AG08396 (cell line): ENCODE results near the gene C14orf180.

Experiments
- DNase-seq: peaks from one replicate; pipeline ENCODE4 v3.0.0; 2012; ENCODE audit warnings: low spot score, mixed read lengths

C14orf180 gene

DNA sequence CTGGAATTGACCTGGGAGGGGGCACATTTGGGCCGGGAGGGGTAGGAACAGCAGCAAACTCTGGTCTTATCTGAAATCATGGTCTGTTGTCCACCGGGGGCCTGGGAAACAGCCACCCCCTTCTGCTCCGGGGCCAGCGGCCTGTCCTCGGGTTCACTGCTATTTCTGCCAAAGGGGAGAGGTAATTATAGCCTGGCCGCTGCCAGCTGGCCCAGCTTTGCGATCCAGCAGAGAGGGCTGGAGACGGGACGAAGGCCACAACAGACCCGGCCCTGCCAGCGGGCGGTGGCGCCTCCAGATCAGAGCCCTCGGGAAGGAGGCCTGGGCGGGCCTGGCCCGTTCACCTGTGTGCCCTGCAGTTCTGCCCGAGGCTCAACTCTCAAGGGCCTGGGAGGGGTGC lies at the start of gene C14orf180:
C14orf180 (plus strand) TSS at position 258 of the 400 bp plus-strand sequence. CDS start 6,667 bp downstream, outside the sequence.
- no peak for DNase-seq

DNA sequence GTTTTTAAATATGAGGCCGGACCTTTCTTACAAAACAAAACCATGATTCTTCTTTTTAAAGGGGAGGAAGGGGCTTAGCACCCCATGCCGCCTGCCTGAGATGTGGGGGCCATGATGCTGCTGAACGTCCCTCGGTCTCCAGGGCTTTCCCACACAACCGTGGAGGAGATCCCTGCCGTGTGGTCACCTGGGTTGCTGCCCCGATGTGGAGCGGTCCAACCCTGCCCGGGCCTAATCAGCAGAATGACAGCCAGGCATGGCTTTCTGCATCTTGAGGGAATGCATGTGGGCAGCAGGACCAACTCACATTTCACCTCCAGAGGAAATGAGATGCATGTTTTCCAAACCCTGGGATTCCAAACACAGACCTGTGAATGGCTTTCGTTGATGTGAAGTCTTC lies 48.9 kb upstream of the C14orf180 start:
- DNase-seq = no peak

DNA sequence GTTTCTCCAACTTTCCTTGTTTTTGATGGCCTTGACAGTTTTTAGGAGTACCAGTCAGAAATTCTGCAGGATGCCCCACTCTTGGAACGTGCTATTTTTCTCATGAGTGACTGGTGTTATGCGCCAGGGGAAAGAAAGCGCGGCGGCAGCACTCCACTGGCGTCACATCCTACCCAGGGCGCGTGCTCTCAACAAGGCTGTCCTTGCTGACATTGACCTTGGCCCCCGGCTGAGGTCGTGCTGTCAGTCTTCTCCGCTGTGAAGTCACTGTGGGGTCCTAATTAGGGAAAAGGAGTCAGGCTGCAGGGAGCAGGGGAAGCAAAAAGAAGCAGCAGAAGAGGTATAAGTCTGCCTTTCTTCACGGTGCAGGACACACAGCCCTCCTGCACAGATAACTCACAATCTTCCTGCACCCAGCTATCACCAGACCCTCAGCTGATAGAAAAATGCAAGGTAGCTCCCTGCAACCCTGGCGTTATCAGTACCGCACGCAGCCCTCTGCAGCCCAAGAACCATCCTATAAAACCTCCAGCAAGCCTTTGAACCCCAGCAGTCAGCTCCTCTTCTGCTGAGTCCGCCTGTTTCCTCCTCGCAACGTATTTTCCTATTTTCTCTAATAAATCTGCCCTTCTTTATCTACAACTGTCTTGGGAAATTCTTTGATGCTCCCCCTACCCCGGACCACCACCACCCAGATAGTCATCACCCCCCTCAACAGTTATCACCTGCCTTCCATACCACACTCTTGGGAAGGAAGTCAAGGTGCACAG lies 48.0 kb upstream of the C14orf180 start:
- DNase-seq = no peak

DNA sequence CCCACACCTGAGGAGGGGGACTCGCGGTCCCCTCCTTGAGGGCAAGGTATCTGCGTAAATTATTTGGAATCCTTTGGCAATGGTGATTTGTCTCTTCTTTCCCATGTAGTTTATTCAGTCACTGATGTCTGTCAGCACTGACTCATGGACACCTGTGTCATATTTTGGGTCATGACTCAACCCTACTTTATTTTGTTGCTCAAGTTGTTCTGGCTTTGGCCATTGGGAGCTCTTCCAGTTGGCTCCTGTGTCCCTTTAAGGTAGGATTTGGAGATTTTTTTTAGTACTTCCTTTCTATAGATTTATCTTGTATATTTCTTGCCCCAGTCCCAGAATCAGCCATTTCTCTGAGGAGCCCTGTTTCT lies 47.4 kb upstream of the C14orf180 start:
- DNase-seq = no peak

DNA sequence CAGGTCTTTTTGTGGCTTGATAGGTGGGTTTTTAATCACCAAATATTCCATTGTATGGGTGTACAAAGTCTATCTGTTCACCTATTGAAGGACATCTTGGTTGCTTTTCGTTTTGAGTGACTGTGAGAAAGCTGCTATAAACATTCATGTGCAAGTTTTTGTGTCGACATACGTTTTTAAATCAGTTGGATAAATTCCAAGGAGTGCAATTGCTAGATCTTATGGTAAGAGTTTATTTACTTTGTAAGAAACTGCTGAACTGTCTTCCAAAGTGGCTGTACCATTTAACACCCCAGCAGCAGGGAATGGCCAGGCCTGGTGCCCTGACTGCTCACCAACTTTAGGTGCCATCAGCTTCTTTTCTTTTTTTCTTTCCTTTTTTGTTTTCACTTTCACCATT lies 45.5 kb upstream of the C14orf180 start:
- no peak for DNase-seq

DNA sequence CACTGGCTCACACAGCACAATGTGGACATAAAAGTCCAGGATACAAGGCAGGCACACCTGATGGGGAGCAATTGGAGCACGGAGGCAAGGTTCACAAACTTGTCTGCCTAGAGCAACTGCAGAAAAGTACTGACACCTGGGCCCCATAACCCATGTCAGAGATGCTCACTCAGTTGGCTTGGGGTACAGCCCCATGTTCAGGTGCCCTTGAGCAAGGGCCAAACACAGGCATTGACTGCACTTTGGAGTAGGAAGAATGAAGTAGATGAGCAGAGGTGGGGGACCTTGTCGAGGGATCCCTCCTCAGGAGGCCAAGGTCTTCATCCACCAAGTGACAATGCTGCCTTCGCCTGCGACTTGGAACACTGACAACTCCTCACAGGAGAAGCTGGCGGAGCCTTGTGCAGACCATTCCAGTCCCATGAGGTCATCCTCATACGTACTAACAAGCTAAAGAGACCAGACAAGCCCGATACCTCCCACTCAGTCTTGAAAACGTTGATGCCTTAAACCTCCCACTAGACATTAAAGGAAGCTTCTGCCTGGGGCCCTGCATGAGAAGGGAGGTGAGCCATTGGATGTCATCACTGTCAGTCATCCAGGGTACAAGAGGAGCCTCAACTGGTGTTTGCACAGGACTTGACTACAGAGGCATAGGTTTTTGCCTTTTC lies 42.5 kb upstream of the C14orf180 start:
- peak; percentile 46 for DNase-seq

GRCh38 chr14:104537613-104537988 lies 42.0 kb upstream of the C14orf180 start:
- DNase-seq = no peak

GRCh38 chr14:104541905-104542465 lies 37.6 kb upstream of the C14orf180 start:
- no peak for DNase-seq

DNA sequence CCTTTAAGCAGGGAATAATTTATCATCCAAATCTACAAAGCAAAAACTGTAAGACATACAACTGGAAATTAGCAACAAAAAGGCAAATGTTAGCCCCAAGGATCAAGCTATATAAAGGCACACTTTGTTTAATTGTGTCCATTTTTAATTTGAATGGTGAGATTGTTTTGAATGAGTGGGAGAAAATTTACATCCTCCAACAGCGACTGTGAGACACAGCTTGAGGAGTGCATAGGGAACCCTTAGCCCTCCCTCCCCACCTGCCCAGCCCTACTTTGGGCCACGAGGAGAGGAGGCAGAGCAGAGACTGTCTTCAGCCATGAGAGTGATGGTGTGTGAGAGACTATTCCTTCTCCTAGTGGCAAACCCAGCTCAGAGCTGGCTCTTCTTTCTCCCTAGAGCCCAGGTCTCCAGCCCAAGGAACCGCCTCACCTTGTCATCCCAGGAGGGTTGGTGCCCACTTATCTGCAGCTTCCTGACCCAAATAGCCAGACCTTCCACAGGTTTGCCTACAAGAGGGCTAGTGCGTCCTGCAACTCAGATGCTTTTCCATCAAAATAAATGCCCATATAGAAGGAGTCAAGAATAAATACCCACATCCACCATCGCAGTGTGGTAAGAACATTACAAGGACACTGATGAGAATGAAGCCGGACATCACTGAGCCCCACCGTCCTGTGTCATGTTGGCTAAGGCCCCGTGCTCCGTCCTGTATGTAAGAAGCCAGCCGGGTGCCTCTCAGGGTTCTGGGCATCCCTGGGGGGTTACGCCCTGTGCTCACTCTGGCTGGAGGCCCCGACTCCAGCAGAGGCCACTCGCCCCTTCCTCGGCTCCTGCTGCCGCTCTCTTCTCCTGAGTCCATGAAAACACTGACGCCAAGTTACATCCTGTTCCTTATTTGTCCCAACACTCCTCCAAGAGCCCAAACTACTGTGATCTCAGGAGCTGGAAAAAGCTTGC lies 36.4 kb upstream of the C14orf180 start:
- no peak for DNase-seq

DNA sequence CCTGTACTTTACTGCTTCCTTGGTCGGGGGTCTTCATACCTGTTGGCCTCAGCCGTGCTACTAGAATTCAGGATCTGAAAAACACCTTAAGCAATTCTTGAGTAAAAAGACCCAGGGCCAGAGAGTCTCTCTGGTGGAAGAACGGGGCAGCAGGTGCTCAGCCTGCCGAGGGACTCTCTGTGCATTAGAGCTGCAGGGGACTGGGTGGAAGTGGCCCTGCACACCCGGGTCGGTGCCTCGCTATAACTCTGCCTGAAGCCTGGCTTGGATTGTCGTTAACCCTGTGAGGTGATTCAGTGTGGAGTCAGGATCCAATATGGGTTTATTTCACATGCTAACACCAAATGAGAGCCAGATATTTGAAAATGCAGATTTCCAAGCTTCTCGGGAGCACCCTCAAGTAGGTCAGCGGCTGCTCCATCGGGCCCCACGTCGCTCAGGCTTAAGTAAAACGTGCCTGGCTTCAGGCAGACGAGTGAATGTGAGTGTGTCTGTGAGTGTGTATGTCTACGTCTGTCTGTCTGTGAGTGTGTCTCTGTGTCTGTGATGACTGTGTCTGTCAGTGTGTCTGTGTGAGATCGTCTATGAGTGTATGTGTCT lies 35.1 kb upstream of the C14orf180 start:
- DNase-seq = no peak

GRCh38 chr14:104545151-104545941 lies 34.2 kb upstream of the C14orf180 start:
- no peak for DNase-seq

GRCh38 chr14:104545942-104546501 lies 33.5 kb upstream of the C14orf180 start:
- DNase-seq = no peak

GRCh38 chr14:104546591-104547309 lies 32.8 kb upstream of the C14orf180 start:
- no peak for DNase-seq

DNA sequence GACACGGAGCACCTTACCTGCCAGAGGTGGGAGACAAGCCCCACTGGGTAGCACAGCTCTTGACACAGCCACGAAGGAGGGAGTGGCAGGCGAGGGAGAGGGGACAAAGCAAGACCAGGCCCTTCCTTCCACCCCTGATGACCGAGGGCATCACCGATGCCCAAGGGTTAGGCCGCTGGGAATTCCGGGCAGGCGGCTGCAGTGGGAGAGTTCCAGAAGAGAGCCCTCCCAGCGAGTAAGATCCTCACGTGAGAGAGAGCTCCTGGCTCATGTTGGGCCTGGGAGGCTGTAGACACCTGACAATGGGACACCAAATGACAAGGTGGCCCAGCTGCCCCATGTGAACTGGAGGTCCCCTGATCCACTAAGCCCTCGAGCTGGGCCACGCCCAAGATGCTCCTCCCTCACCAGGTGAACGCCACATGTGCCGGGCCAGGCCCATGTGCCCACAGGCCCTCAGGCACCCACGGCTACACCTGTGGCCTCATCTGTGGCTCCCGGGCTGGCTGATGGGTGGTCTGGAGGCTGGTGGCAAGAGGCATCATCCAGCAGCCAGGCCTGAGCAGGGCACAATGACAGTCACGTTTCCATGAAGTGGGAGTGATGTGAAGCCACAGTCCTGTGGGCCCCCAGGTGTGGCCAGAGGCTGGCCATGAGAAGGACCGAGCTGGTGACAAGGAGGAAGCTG lies 32.1 kb upstream of the C14orf180 start:
- no peak for DNase-seq

DNA sequence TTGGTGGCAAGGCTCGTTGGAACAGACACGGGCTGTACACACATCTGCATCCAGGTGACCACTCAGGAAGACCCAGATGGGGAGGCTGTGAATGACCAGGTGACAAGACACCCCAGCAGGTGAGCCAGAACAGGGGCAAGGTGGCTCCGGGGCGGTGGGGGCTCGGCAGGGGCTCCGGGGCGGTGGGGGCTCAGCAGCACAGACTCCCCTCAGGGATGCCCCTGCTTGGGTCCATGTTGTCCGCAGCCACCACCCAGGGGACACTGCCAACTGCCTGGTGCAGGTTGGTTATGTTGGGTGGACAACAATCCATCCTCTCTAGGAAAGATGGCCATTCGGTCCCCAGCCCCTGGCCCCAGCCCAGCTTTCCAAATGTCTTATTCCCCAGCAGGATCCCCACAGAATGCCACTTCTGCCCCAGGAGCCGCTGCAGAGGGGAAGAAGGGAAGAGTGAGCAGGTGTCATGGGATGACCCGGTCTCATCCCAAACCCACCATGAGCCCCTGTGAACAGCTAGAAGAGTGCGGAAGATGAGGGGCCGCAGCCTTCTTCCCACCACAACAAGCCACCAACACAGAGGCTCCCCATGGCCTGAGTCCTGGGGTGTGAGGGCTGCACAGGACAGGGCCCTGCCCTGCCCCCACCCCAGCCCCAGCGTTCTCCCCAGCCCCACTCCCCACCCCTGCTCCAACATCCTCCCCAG lies 31.4 kb upstream of the C14orf180 start:
- peak; percentile 9 for DNase-seq

DNA sequence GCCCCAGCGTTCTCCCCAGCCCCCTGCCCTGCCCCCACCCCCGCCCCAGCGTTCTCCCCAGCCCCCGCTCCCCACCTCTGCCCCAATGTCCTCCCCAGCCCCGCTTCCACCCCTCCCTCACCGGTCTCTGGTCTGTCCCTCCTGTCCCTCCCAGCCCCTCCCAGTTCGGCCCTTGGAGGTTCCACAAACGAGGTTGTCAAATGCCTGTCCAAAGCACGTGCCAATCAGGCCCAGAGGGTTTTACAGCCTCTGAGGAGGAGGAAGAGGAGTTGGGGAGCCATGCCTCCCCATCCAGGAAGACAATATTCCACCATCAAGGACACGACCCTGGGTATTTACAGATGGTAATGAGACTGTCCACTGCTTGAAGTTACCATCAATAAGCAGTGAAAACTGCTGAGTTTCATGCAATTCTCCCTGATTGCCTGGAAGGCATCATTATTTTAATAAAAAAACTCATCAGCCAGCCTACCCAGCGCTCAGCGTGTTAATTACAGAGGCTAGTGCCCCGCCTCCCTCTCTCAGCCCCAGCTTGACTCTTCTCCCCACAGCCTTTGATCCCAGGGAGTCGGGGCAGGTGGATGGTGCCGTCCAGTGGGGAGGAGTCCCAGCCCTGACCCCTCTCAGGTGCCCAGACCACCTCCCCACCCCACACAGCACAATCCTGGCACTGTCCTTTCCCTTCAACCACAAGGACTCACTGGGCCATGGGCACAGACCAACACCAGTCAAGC lies 30.6 kb upstream of the C14orf180 start:
- DNase-seq = no peak

GRCh38 chr14:104549536-104550339 lies 29.8 kb upstream of the C14orf180 start:
- peak; percentile 6 for DNase-seq
